ENCODE results near the gene LIPI.
"Not testable (repeated sequence)": the region's sequence is repeated elsewhere in the genome, so short reads cannot be mapped to it uniquely, and the experiment has no call there.

Gene LIPI

GRCh38 chr21:14210738-14211137, at the start of gene LIPI:
TSS of gene LIPI (minus strand) at chr21:14210955. CDS start at chr21:14210845, 110 bp downstream.
- DNase-seq (ENCODE audit: low read depth in 2 of 2), result no peak

- DNase-seq (ENCODE audit: low read depth in 2 of 2), result no peak
Observed at GRCh38 chr21:14260174-14260764, 49.5 kb upstream of the LIPI start.

GRCh38 chr21:14259747-14260146, 49.0 kb upstream of the LIPI start:
- DNase-seq (ENCODE audit: low read depth in 2 of 2), result no peak

GRCh38 chr21:14251336-14251735, 40.6 kb upstream of the LIPI start:
- DNase-seq (ENCODE audit: low read depth in 2 of 2), result no peak

- DNase-seq (ENCODE audit: low read depth in 2 of 2), result no peak
Observed at GRCh38 chr21:14245711-14246110, 35.0 kb upstream of the LIPI start.

GRCh38 chr21:14244911-14245310, 34.2 kb upstream of the LIPI start:
- no peak for DNase-seq (ENCODE audit: low read depth in 2 of 2)

GRCh38 chr21:14243874-14244273, 33.1 kb upstream of the LIPI start:
- no peak for DNase-seq (ENCODE audit: low read depth in 2 of 2)

GRCh38 chr21:14243461-14243860, 32.7 kb upstream of the LIPI start:
- no peak for DNase-seq (ENCODE audit: low read depth in 2 of 2)

- DNase-seq (ENCODE audit: low read depth in 2 of 2), result no peak
Observed at GRCh38 chr21:14241297-14241696, 30.5 kb upstream of the LIPI start.

- DNase-seq (ENCODE audit: low read depth in 2 of 2), result no peak
Observed at GRCh38 chr21:14239281-14239680, 28.5 kb upstream of the LIPI start.

- no peak for DNase-seq (ENCODE audit: low read depth in 2 of 2)
Observed at GRCh38 chr21:14236180-14236579, 25.4 kb upstream of the LIPI start.

GRCh38 chr21:14235101-14235500, 24.3 kb upstream of the LIPI start:
- DNase-seq (ENCODE audit: low read depth in 2 of 2), result no peak

- DNase-seq (ENCODE audit: low read depth in 2 of 2), result no peak
Observed at GRCh38 chr21:14229399-14229798, 18.6 kb upstream of the LIPI start.

- DNase-seq (ENCODE audit: low read depth in 2 of 2), result no peak
Observed at GRCh38 chr21:14223365-14223764, 12.6 kb upstream of the LIPI start.

- peak; percentile 58 to 64 for DNase-seq (ENCODE audit: low read depth in 2 of 2)
Observed at GRCh38 chr21:14215971-14216641, 5.4 kb upstream of the LIPI start, which contains the start of gene RBM11. TSS of gene RBM11 (plus strand) at chr21:14216157. CDS start at chr21:14216187, 30 bp downstream.

GRCh38 chr21:14213164-14213563, 2.4 kb upstream of the LIPI start:
- no peak for DNase-seq (ENCODE audit: low read depth in 2 of 2)

- no peak for DNase-seq (ENCODE audit: low read depth in 2 of 2)
Observed at GRCh38 chr21:14206222-14206621, 4.5 kb downstream of the LIPI start.

GRCh38 chr21:14166463-14167223, 44.1 kb downstream of the LIPI start:
- DNase-seq (ENCODE audit: low read depth in 2 of 2), result not testable (repeated sequence)

GRCh38 chr21:14143999-14144398, 66.8 kb downstream of the LIPI start:
- no peak for DNase-seq (ENCODE audit: low read depth in 2 of 2)

- DNase-seq (ENCODE audit: low read depth in 2 of 2), result no peak
Observed at GRCh38 chr21:14124266-14124665, 86.5 kb downstream of the LIPI start.

- DNase-seq (ENCODE audit: low read depth in 2 of 2), result no peak
Observed at GRCh38 chr21:14121719-14122118, 89.0 kb downstream of the LIPI start.

- peak; percentile 9 to 17 for DNase-seq (ENCODE audit: low read depth in 2 of 2)
Observed at GRCh38 chr21:14120091-14120734, 90.5 kb downstream of the LIPI start.

Data from stimulated activated CD8-positive, alpha-beta memory T cell treated with anti-CD3 and anti-CD28 coated beads, Interleukin-15, amount 100 ng/mL, for 48 hours (primary cell).